GDM1 (cell line): Measurements from ENCODE around the gene KRT24.

Source experiments
- DNase-seq: peaks from one replicate; lab custom pipeline; 2025; lab: John Stamatoyannopoulos, UW

KRT24 gene

DNA sequence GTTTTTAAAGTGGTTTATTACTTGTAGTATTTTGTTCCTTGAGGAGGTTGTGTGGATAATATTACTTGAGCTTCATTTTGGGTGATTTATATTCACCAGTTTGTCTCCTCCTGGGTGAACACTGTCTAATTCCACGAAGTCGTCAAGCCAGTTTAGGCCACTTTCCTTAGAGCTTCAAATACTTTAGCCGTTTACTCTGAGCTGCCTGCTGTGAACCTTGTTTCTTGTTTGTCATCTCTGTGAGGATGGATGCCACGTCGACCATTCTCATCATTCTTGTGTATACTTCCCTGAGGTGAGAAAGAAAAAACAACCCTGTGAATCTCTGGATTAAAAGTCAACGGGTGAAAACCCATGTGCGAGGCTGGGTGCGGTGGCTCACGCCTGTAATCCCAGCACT lies 9.0 kb downstream of the KRT24 start:
- DNase-seq: no peak

DNA sequence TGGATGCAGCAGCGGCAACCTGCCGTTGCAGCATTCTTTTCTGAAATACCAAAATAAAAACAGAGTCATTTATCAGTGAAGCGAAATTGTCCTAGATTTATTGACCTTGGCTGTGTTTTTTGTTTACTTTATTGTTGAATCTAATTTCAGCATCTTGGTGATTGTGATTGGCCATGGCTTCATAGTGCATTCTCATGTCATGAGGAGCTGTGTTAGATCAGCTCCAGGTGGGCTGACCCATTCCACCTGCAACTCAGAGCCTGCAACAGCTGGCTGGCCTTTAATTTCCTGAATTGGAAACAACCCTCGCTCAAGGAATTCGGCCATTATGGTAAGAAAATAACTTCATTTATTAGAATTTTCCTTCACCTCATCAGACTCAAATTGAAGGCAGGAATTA lies 16.4 kb downstream of the KRT24 start:
- no peak for DNase-seq

GRCh38 chr17:40686192-40686591 lies 17.4 kb downstream of the KRT24 start:
- no peak for DNase-seq

DNA sequence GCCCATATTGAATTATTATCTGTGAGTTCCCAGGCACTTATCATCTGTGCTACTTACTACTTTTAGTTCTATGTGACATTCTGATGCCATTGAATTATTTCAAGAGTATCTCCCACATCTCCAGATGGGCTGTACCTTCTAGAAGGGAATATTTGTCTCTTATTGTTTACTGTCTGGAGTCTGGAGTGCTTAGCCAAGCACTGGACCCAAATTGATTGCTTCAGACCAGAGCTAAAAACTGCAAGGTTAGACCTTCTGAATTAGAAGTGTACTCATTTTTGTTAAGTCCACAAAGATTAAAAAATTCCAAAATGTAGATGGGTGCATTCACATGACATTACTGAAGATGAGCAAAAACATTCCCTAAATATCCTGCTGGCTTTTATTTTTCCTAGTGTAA lies 22.6 kb downstream of the KRT24 start:
- no peak for DNase-seq

GRCh38 chr17:40679523-40679907 lies 24.0 kb downstream of the KRT24 start:
- no peak for DNase-seq

DNA sequence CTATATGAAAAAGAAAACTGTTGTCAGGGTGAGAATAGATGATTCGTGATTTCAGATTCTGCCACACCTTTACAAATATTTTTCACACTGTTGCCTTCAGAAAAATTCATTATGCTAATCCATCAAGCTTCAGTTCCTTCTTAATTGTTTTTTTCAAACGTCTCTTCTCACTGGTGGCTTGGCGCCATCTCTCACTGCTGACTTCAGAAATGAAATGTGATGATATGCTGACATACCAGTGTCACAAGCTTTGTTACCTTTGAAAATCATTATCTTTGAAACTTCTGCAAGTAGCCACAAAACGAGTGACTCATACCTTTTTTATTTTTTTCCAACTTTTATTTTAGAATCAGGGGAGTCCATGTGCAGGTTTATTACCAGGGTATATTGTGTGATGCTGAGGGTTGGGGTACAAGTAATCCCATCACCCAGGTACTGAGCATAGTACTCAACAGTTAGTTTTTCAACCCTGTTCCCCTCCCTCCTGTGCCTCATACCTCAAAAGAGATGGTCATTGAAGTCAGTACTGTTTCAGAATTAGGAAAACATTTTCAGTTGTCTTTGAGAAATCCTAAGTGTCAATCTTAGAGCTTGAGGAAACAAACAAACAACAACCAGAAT lies 24.5 kb downstream of the KRT24 start:
- DNase-seq: no peak

DNA sequence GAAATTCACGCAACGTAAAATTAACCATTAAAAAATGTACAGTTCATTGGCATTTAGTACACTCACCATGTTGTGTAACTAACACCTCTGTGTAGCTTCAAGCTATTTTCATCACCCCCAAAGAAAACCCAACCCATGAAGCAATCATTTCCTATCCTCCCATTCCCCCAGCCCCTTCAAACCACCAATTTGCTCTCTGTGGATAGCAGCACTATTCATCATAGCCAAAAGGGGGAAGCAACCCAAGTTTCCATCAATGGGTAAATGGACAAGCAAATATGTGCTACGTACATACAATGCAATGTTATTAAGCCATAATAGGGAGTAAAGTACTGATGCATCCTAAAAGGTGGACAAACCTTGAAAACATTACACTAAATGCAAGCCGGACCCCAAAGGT lies 27.6 kb downstream of the KRT24 start:
- no peak for DNase-seq

- no peak for DNase-seq
Measured at GRCh38 chr17:40672654-40673053, 30.9 kb downstream of the KRT24 start.

- DNase-seq: no peak
Measured at GRCh38 chr17:40671282-40671681, 32.3 kb downstream of the KRT24 start.

DNA sequence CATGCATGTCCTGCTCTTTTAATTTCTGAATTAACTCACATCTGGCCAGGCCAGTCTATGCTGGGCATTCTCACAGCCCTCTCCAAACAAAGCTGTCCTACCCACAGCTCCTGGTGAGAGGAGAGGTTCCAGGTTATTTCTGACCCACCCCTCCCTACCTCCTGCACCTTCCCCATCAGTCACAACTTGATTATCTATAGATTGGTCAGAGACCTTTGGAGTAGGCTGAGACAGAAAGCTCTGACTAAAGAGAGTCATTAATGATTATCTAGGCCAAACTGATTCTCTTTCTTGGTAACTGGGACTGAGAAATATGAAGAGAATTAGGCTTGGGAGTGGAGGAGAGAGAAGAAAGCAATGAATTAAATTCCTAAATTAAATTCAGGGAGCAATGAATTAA lies 37.2 kb downstream of the KRT24 start:
- DNase-seq: no peak

GRCh38 chr17:40664582-40665333 lies 38.8 kb downstream of the KRT24 start, which contains the start of gene KRT222:
KRT222 (minus strand) TSS chr17:40665177; CDS start chr17:40665099, 78 bp downstream.
- DNase-seq: no peak

GRCh38 chr17:40663252-40663651 lies 40.3 kb downstream of the KRT24 start:
- DNase-seq: no peak

- no peak for DNase-seq
Measured at GRCh38 chr17:40659911-40660310, 43.6 kb downstream of the KRT24 start.

- DNase-seq: no peak
Measured at GRCh38 chr17:40658396-40658795, 45.2 kb downstream of the KRT24 start.

DNA sequence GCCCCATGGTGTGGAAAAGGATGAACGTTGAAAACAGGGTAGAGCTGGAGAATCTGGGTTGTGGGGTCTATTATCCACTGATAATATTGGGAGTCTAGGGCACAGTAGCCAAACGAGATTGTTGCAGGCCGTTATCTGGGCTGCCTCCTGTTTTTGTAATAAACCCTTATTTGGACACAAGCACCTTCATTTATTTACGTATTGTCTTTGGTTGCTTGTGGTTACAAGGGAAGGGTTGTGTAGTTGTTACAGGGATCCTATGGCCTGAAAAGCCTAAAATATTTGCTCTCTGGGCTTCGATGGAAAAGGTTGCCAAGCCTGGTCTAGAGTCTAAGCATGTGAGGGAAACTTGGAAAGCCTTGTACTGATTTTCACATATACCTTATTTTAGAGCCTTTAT lies 51.6 kb downstream of the KRT24 start:
- DNase-seq: no peak

GRCh38 chr17:40648384-40648968 lies 55.1 kb downstream of the KRT24 start:
- no peak for DNase-seq
